GM21423 (cell line): ENCODE measurements around the gene ZNF44.

Experiments
- ATAC-seq: cut with Tn5 transposase; IDR thresholded peaks from one replicate; pipeline ENCODE4 v1.9.1; 2021; ENCODE audit warnings: mild to moderate bottlenecking, moderate library complexity; ENCODE audit not compliant: unreplicated experiment

ZNF44 gene

DNA sequence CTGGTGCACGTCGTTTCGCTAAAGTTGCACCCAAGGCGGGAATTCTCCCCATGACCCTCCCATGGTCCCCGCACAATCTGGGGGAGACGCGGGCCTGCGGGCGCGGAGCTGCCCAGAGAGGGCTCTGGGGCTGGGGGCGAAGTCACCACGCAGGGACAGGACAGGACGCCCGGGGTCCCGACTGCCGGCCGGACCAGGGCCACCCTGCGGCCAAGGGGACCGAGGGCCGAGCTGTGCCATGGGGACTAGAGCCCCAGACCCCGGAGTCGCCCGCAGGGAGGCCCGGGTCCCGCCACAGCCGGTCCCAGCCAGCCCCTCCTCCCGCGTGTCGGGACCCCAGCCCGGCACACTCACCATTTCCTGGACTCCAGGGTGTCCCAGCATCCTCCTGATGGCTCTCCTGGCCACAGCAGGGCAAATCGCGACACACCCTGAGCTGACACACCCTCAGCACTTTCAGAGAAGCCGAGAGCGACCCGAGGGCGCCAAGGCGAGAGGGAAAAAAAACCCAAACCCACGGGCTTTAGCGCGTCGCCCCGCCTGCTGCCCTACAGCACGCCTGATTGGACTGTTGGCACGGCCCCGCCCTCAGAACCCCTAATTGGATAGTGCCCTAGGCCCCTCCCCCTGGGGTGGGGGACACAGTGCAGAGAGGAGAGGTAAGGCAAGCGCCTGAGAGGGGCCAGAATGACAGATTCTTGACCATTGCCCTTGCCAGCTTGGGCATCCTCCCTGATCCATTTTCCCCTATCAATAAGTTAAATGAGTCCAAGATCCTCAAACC lies 28.6 kb downstream of the ZNF44 start:
- ATAC-seq = no peak

DNA sequence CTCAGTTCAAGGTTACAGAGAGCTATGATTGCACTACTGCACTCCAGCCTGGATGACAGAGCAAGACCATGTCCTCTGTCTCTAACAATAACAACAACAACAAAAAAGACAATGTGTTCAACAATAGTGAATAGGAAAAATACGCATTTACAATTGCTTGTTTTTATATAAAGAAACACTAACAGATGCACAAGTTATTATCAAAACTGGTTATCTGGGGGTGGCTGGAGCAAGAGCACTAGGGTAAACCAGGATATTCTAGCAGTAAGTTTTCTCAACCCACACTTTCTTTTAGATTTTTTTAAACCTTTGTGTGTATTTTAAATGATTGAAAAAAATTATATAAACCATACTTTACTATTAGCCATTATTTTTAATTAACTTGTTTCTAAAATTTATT lies 33.1 kb downstream of the ZNF44 start:
- ATAC-seq = no peak

DNA sequence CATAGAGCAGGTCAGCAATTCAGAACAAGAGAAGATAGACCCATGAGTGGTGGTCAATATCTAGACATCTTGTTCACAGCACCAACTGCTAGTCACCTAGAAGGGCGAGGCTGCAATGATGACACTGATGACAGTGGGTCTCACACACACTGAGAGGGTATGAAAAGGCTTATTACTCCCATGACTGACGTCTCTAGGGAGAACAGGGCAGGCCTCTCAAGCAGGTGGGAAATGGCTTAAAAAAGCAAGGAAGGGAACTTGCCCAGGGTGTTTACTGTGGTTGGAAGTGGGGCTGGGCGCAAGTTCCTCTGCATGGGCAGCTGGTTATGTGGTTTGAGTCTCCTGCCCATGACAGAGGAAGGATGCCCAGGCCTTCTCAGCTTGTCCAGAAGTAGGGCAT lies 33.8 kb downstream of the ZNF44 start:
- ATAC-seq = no peak

DNA sequence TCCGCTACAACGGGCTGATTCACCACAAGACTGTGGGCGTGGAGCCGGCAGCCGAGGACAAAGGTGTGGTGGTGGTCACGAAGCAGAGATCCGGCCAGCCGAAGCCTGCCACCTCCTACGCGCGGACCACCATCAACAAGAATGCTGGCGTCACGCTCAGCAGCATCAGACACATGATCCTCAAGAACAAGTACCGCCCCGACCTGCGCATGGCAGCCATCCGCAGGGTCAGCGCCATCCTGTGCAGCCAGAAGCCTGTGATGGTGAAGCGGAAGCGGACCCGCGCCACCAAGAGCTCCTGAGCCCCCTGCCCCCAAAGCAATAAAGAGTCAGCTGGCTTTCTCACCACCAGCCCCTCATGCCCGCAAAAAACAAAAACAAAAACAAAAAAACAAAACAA lies 34.4 kb downstream of the ZNF44 start:
- ATAC-seq = no peak

DNA sequence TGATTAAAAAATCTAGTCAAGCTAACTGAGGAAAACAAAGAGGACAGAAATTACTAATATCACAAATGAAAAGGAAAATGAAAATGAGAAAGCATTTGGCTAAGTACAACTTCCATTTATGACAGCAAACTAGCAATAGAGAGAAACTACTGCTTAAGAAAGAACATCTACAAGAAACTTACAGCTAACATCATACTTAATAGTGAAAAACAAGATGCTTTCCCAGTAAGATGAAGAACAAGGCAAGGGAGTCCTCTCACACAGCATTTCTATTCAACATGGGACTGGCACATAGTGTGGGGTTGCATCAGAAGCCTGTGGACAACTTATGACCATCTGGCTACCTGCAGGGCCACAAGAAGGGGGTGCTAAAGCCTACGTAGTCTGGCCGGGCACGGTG lies 39.3 kb downstream of the ZNF44 start:
- no peak for ATAC-seq

DNA sequence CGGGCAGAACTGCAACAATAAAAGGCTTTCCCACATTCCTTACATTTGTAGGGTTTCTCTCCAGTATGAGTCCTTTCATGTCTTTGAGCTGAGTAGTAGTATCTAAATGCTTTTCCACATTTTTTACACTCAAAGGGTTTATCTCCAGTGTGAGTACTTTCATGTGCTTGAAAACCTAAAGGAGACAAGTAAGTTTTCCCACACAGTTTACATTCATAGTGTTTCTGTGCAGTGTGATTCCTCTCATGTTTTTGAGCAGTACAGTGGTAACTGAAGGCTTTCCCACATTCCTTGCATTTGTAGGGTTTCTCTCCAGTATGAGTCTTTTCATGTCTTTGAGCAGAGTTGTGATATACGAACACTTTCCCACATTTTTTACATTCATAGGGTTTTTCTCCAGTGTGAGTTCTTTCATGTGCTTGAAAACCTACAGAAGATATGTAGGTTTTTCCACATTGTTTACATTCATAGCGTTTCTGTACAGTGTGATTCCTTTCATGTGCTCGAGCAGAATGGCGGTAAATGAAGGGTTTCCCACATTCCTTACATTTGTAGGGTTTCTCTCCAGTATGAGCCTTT lies 47.0 kb downstream of the ZNF44 start:
- ATAC-seq = no peak

DNA sequence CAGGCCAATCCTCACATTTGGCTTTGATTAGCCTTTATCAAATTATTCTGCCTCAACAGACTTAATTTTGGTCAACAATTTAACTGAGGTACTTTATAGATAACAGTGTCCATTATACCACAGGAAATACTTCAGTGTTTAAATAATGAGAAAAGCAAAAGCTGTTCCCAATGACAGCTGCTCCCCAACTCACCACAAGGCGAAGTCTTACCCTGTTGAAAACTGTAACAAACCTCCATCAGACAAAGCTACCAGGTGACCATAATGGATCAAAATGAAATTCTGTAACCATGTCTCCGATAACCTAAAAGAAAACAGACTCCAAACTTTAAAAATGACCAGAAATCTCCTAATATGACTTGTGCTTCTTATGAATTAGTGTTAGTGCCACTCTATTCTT lies 50.3 kb downstream of the ZNF44 start:
- no peak for ATAC-seq

DNA sequence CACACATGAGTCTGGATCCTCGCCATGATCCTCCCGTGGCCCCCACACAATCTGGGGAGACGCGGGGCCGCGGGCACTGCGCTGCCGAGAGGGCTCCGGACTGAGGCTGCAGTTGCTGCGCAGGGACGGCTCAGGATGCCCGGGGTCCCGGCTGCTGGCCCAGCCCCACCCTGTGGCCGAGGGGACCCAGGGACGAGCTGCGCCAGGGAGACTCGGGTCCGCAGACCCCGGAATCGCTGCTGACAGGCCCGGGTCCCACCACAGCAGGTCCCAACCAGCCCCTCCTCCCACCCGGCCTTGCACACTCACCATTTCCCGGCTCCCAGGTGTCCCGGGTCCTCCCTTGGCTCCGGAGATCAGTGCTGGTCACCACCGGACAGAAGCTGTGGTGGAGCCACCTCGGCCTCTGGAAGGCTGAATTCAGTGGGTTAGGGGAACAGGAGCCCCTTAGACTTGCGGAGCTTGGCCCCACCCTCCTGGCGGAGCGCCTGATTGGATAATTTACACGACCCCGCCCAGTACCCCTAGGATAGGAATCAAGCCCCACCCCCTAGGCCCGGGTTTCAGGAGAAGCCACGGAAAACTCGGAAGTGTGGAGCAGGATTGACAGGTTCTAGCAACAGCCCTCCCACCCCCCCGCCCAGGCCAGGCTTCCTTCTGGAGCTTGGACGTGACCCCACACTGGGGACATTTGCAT lies 57.4 kb downstream of the ZNF44 start:
- ATAC-seq = no peak

DNA sequence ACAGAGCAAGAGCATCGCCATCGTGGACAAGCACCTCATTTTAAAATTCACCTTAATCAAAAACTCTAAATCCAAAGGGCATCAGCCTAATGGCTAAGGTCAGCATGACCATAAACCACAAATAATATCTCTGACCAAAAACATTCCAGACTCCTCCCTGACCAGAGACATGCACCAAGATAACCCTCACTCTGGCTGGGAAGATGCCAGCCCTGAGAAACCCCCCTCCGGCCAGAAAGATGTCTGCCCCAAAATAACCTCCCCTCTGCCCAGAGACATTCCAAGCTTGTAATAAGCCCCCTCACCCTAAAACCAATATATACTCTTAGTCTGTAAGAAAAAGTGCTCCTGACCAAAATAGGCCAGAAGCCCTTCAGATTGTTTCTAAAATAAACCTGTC lies 61.7 kb downstream of the ZNF44 start:
- no peak for ATAC-seq

DNA sequence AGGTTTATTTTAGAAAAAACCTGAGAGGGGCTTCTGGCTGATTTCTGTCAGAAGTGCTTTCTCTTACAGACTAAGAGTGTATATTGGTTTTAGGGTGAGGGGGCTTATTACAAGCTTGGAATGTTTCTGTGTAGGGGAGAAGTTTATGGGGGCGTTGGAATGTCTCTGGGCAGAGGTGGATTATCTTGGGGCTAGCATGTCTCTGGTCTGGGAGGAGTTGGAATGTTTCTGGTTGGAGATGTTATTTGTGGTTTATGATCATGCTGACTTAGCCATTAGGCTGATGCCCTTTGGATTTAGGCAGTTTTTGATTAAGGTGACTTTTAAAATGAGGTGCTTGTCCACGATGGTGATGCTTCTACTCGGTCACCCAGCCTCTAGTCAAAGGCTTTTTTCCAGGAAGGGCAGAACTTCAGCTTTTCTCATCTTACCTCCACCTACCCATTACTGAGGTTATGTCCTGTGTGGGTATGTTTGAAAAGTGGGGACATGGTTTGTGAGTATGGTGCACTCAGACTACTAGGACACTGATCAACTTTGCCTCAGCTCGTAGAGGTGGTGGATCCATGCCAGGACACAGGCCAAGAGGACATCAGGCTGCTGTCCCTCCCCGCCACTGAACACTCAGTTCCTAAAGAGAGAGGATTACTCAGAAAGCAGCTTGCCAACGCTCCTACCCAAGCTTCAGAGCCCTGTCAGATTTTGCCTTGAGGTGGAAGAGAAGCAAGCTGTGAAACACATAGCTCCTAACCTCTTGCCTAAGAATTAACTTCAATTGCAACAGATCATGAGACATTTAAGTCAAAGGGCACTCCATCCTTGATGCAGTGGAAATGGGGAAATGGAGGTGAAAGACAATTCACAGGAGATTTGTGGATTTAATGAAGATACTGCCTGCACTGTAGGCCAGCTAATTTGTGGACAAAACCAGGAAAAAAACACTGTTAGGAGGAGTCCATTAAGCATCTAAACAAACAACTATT lies 63.6 kb downstream of the ZNF44 start:
- ATAC-seq = no peak

DNA sequence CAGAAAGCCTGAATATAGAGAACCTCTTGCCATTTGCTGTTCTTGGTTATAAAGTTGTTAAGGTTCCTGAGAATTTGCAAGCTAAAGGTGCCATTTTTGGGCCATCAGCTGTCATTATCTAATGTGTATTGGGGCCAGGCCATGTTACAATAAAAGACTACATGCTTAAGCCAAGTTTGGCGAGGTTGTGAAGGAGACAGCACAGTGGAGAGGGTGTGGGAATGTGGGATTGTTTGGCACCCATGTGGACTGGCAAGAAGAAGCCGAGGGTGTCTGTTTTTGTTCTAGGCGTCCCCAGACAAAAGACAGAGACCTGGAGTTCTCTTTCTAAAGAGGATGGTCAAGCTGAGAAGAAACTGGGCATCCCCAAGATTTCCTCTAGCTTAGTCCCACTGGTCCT lies 64.7 kb downstream of the ZNF44 start:
- ATAC-seq = no peak

DNA sequence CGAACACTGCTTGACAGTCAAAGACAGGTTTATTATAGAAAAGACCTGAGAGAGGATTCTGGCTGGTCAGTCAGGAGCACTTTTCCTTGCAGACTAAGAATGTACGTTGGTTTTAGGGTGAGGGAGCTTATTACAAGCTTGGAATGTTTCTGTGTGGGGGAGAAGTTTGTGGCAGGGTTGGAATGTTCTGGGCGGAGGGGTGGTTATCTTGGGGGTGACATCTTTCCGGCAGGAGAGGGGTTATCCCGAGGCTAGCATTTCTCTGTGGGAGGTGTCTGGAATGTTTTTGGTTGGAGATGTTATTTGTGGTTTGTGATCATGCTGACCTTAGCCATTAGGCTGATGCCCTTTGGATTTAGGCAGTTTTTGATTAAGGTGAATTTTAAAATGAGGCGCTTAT lies 70.0 kb downstream of the ZNF44 start:
- ATAC-seq = no peak

DNA sequence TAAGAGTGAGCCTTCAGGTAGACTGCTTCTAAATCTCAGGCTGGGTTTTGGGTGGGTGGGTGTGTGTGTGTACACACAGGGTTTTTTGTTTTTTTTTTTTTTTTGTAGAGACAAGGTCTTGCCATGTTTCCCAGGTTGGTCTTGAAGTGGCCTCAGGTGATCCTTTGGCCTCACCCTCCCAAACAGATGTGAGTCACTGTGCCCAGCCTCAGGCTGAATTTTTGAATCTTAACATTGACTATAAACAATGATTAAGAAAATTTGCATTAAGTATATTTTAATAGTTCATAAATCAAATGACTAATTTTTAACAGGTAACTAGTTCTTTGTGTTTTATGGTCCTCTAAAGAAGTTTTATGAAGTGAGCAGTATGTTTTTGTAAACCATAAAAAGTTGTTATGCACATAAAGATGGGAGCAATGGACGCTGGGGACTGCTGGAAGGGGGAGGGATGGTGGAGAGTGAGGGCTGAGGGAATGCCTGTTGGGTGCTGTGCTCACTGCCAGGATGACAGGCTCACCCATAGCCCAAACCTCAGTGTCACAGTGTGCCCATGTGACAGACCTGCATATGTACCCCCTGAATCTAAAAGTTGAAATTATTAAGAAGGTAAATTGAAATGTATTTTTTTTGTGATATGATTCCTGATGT lies 71.6 kb downstream of the ZNF44 start:
- no peak for ATAC-seq
